Endothelial cell (in vitro differentiated cells): Measurements from ENCODE around the gene IPO4. TPM values are rescaled to one million over a fixed set of nuclear protein-coding genes. Genes with fewer than 3 reads are reported as not detected.
A peak's percentile ranks its signal among the peaks of the same experiment; 100 is the strongest.

Experiments used
- DNase-seq: peaks from one replicate; pipeline ENCODE4 v3.0.0; 2021; ENCODE audit warnings: low spot score
- H3K27ac Mint-ChIP-seq: one replicate; pipeline ENCODE4 v1.8.0; 2021; ENCODE audit warnings: mixed read lengths, inconsistent platforms; ENCODE audit not compliant: unreplicated experiment
- H3K27me3 Mint-ChIP-seq: one replicate; pipeline ENCODE4 v1.8.0; 2021; ENCODE audit warnings: mild to moderate bottlenecking, moderate library complexity, mixed read lengths, inconsistent platforms; ENCODE audit not compliant: unreplicated experiment
- H3K36me3 Mint-ChIP-seq: one replicate; pipeline ENCODE4 v1.8.0; 2021; ENCODE audit warnings: mild to moderate bottlenecking, low read depth, mixed read lengths, inconsistent platforms; ENCODE audit not compliant: unreplicated experiment
- H3K4me1 Mint-ChIP-seq: one replicate; pipeline ENCODE4 v1.8.0; 2021; ENCODE audit warnings: mild to moderate bottlenecking, mixed read lengths, inconsistent platforms; ENCODE audit not compliant: unreplicated experiment
- H3K4me3 Mint-ChIP-seq: one replicate; pipeline ENCODE4 v1.8.0; 2021; ENCODE audit warnings: mild to moderate bottlenecking, mixed read lengths, inconsistent platforms; ENCODE audit not compliant: unreplicated experiment
- H3K9me3 Mint-ChIP-seq: one replicate; pipeline ENCODE4 v1.8.0; 2021; ENCODE audit warnings: mixed read lengths, inconsistent platforms; ENCODE audit not compliant: unreplicated experiment
- CTCF ChIP-seq: fragments of 200-600 bp; sonication (generic); IDR thresholded peaks from one replicate; pipeline ENCODE4 v1.5.0; 2021; ENCODE audit warnings: antibody characterized with exemption; ENCODE audit not compliant: unreplicated experiment
- total RNA-seq: library from RNA; stranded (reverse); fragmentation: NEBNext Ultra II Directional; extraction: Animal tissue kit (Norgen Biotek cat#: 25700); gene quantifications from one replicate; pipeline ENCODE4 v1.2.1, GENCODE V29; 2021; ENCODE audit not compliant: unreplicated experiment

Gene IPO4
- total RNA-seq, 1 donor from 2014 or later: 29.0 TPM

- TF ChIP-seq CTCF: no peak
- Mint-ChIP-seq H3K9me3 (no peaks in the 10 kb centered on the region), H3K27me3 (peaks cover 23% of the 10 kb centered on the region), H3K36me3 (peaks cover 32% of the 10 kb centered on the region), H3K27ac (no peak overlapping the region), H3K4me3 (no peak overlapping the region), H3K4me1 (peaks cover 17% of the 10 kb centered on the region)
- no peak for DNase-seq
Observed at GRCh38 chr14:24184104-24184970, 4.3 kb downstream of the IPO4 start.

- no peak overlapping the region for H3K27ac Mint-ChIP-seq
- H3K4me1 Mint-ChIP-seq: peaks cover 11% of the 10 kb centered on the region
- H3K9me3 Mint-ChIP-seq: no peaks in the 10 kb centered on the region
- no peak for TF ChIP-seq CTCF
- peaks cover 20% of the 10 kb centered on the region for H3K27me3 Mint-ChIP-seq
- peak overlapping the region; percentile 25 for H3K4me3 Mint-ChIP-seq
- peaks cover 28% of the 10 kb centered on the region for H3K36me3 Mint-ChIP-seq
- DNase-seq: no peak
Observed at GRCh38 chr14:24183014-24183481, 5.6 kb downstream of the IPO4 start.

- no peak for TF ChIP-seq CTCF
- Mint-ChIP-seq H3K27ac (no peak overlapping the region), H3K4me1 (peaks cover 11% of the 10 kb centered on the region), H3K27me3 (peaks cover 14% of the 10 kb centered on the region), H3K4me3 (peak overlapping the region; percentile 27), H3K9me3 (no peaks in the 10 kb centered on the region), H3K36me3 (peaks cover 25% of the 10 kb centered on the region)
- no peak for DNase-seq
Observed at GRCh38 chr14:24182110-24182882, 6.3 kb downstream of the IPO4 start.

- no peak for TF ChIP-seq CTCF
- Mint-ChIP-seq H3K4me1 (peaks cover 8% of the 10 kb centered on the region), H3K4me3 (no peak overlapping the region), H3K27me3 (peaks cover 8% of the 10 kb centered on the region), H3K9me3 (no peaks in the 10 kb centered on the region), H3K36me3 (peaks cover 26% of the 10 kb centered on the region), H3K27ac (no peak overlapping the region)
- DNase-seq: no peak
Observed at GRCh38 chr14:24181371-24182077, 7.1 kb downstream of the IPO4 start.
